Uterus (tissue), 2 donors: ENCODE data around the gene GRIK3.

Experiments
- POLR2A ChIP-seq, 2 donors: fragments of 450-650 bp; IDR thresholded peaks; one replicate each; pipeline ENCODE4 v1.6.1; 2016; ENCODE audit warnings: antibody characterized with exemption in 2 of 2, mild to moderate bottlenecking in 1 of 2, moderate library complexity in 1 of 2
- TF ChIP-seq, protein P1 (sequence below), 4 experiments: fragments of 200-600 bp in 2 of 4; fragments of 450-650 bp in 2 of 4; sonication (generic) in 2 of 4; IDR thresholded peaks; one replicate each; pipeline ENCODE4 v1.5.1; 2016 to 2019; ENCODE audit warnings: antibody characterized with exemption in 4 of 4, mild to moderate bottlenecking in 2 of 4, moderate library complexity in 1 of 4

- TF ChIP-seq, protein P1, sequence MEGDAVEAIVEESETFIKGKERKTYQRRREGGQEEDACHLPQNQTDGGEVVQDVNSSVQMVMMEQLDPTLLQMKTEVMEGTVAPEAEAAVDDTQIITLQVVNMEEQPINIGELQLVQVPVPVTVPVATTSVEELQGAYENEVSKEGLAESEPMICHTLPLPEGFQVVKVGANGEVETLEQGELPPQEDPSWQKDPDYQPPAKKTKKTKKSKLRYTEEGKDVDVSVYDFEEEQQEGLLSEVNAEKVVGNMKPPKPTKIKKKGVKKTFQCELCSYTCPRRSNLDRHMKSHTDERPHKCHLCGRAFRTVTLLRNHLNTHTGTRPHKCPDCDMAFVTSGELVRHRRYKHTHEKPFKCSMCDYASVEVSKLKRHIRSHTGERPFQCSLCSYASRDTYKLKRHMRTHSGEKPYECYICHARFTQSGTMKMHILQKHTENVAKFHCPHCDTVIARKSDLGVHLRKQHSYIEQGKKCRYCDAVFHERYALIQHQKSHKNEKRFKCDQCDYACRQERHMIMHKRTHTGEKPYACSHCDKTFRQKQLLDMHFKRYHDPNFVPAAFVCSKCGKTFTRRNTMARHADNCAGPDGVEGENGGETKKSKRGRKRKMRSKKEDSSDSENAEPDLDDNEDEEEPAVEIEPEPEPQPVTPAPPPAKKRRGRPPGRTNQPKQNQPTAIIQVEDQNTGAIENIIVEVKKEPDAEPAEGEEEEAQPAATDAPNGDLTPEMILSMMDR (IDR thresholded peaks at IDR 0.05) = no peak
- no peak for TF ChIP-seq POLR2A (IDR thresholded peaks at IDR 0.05)
Measured at GRCh38 chr1:36846357-36846756, 188.0 kb downstream of the GRIK3 start.
